ENCODE measurements around the gene CLDN3.
A peak's percentile ranks its signal among the peaks of the same experiment; 100 is the strongest.

CLDN3 gene

GRCh38 chr7:73732397-73732796, 37.7 kb downstream of the CLDN3 start:
- Histone ChIP-seq H3K9me3 (ENCODE audit: severe bottlenecking) (no peaks in the 10 kb centered on the region), H3K4me1 (ENCODE audit: insufficient read depth, poor library complexity, severe bottlenecking) (no peaks in the 10 kb centered on the region), H3K36me3 (ENCODE audit: low read depth) (peaks cover 11% of the 10 kb centered on the region), H3K27me3 (ENCODE audit: insufficient read depth, poor library complexity, severe bottlenecking) (no peaks in the 10 kb centered on the region), H3K4me3 (ENCODE audit: severe bottlenecking) (no peak overlapping the region), H3K27ac (ENCODE audit: poor library complexity, severe bottlenecking) (no peak overlapping the region)
- TF ChIP-seq CTCF (IDR thresholded peaks at IDR 0.05; ENCODE audit: poor library complexity, severe bottlenecking), result no peak
- ATAC-seq (ENCODE audit: low read depth), result no peak
- DNase-seq (ENCODE audit: low spot score), result no peak

- Histone ChIP-seq H3K4me1 (ENCODE audit: insufficient read depth, poor library complexity, severe bottlenecking) (no peaks in the 10 kb centered on the region), H3K36me3 (ENCODE audit: low read depth) (no peaks in the 10 kb centered on the region), H3K9me3 (ENCODE audit: severe bottlenecking) (no peaks in the 10 kb centered on the region), H3K4me3 (ENCODE audit: severe bottlenecking) (no peak overlapping the region), H3K27me3 (ENCODE audit: insufficient read depth, poor library complexity, severe bottlenecking) (no peaks in the 10 kb centered on the region), H3K27ac (ENCODE audit: poor library complexity, severe bottlenecking) (no peak overlapping the region)
- DNase-seq (ENCODE audit: low spot score) (no peak), ATAC-seq (ENCODE audit: low read depth) (no peak)
- no peak for TF ChIP-seq CTCF (IDR thresholded peaks at IDR 0.05; ENCODE audit: poor library complexity, severe bottlenecking)
Observed at GRCh38 chr7:73730485-73730884, 39.6 kb downstream of the CLDN3 start.

GRCh38 chr7:73728551-73728950, 41.5 kb downstream of the CLDN3 start:
- H3K4me1 ChIP-seq (ENCODE audit: insufficient read depth, poor library complexity, severe bottlenecking), result no peaks in the 10 kb centered on the region
- H3K27me3 ChIP-seq (ENCODE audit: insufficient read depth, poor library complexity, severe bottlenecking), result no peaks in the 10 kb centered on the region
- no peak overlapping the region for H3K27ac ChIP-seq (ENCODE audit: poor library complexity, severe bottlenecking)
- no peak for ATAC-seq (ENCODE audit: low read depth)
- no peaks in the 10 kb centered on the region for H3K36me3 ChIP-seq (ENCODE audit: low read depth)
- no peak for TF ChIP-seq CTCF (IDR thresholded peaks at IDR 0.05; ENCODE audit: poor library complexity, severe bottlenecking)
- H3K4me3 ChIP-seq (ENCODE audit: severe bottlenecking), result no peak overlapping the region
- no peak for DNase-seq (ENCODE audit: low spot score)
- no peaks in the 10 kb centered on the region for H3K9me3 ChIP-seq (ENCODE audit: severe bottlenecking)

- ATAC-seq (ENCODE audit: low read depth) (no peak), DNase-seq (ENCODE audit: low spot score) (no peak)
- no peaks in the 10 kb centered on the region for H3K4me1 ChIP-seq (ENCODE audit: insufficient read depth, poor library complexity, severe bottlenecking)
- no peaks in the 10 kb centered on the region for H3K36me3 ChIP-seq (ENCODE audit: low read depth)
- no peaks in the 10 kb centered on the region for H3K9me3 ChIP-seq (ENCODE audit: severe bottlenecking)
- no peaks in the 10 kb centered on the region for H3K27me3 ChIP-seq (ENCODE audit: insufficient read depth, poor library complexity, severe bottlenecking)
- H3K4me3 ChIP-seq (ENCODE audit: severe bottlenecking), result no peak overlapping the region
- no peak for TF ChIP-seq CTCF (IDR thresholded peaks at IDR 0.05; ENCODE audit: poor library complexity, severe bottlenecking)
- H3K27ac ChIP-seq (ENCODE audit: poor library complexity, severe bottlenecking), result no peak overlapping the region
Observed at GRCh38 chr7:73727952-73728351, 42.1 kb downstream of the CLDN3 start.

GRCh38 chr7:73726083-73726466, 44.0 kb downstream of the CLDN3 start:
- peak; percentile 11; the same call in 1 of the 3 replicates for ATAC-seq (ENCODE audit: low read depth)
- H3K9me3 ChIP-seq (ENCODE audit: severe bottlenecking), result no peaks in the 10 kb centered on the region
- peak; percentile 75 for TF ChIP-seq CTCF (IDR thresholded peaks at IDR 0.05; ENCODE audit: poor library complexity, severe bottlenecking)
- no peaks in the 10 kb centered on the region for H3K4me1 ChIP-seq (ENCODE audit: insufficient read depth, poor library complexity, severe bottlenecking)
- no peaks in the 10 kb centered on the region for H3K36me3 ChIP-seq (ENCODE audit: low read depth)
- DNase-seq (ENCODE audit: low spot score), result no peak
- H3K4me3 ChIP-seq (ENCODE audit: severe bottlenecking), result no peak overlapping the region
- H3K27me3 ChIP-seq (ENCODE audit: insufficient read depth, poor library complexity, severe bottlenecking), result no peaks in the 10 kb centered on the region
- no peak overlapping the region for H3K27ac ChIP-seq (ENCODE audit: poor library complexity, severe bottlenecking)

All from RWPE2 (cell line).